Spleen (tissue), 11 donors: Measurements from ENCODE around the gene TBX2. TPM values are rescaled to one million over a fixed set of nuclear protein-coding genes. Genes with fewer than 3 reads are reported as not detected.
A peak's percentile ranks its signal among the peaks of the same experiment; 100 is the strongest.

Experiments
- DNase-seq: peaks from one replicate; pipeline ENCODE4 v3.0.0-alpha.2; 2020
- H3K27ac ChIP-seq, 8 donors: fragments of 200-600 bp; sonication (generic) in 7 of 8; 1 replicate in 4 of 8; 2 replicates in 4 of 8; pipeline versions ENCODE4 v1.5.0 to v1.8.0; 2016 to 2021; ENCODE audit warnings: inconsistent platforms in 4 of 8, mild to moderate bottlenecking in 4 of 8, moderate library complexity in 1 of 8
- H3K27me3 ChIP-seq, 7 donors: fragments of 200-600 bp; sonication (generic) in 6 of 7; replicated peaks in 1 of 7; 1 replicate in 4 of 7; 2 replicates in 3 of 7; pipeline versions ENCODE4 v1.5.0 to v1.8.0; 2016 to 2021; ENCODE audit warnings: inconsistent platforms in 3 of 7, mild to moderate bottlenecking in 1 of 7
- H3K36me3 ChIP-seq, 6 donors: fragments of 200-600 bp; sonication (generic) in 5 of 6; 1 replicate in 4 of 6; 2 replicates in 2 of 6; pipeline versions ENCODE4 v1.5.0 to v1.8.0; 2016 to 2021; ENCODE audit warnings: inconsistent platforms in 2 of 6
- H3K4me1 ChIP-seq, 6 donors: fragments of 200-600 bp; sonication (generic) in 5 of 6; 1 replicate in 3 of 6; 2 replicates in 3 of 6; pipeline versions ENCODE4 v1.5.0 to v1.8.0; 2016 to 2021; ENCODE audit warnings: inconsistent platforms in 3 of 6
- H3K4me3 ChIP-seq, 8 donors: fragments of 200-600 bp; sonication (generic) in 7 of 8; 1 replicate in 4 of 8; 2 replicates in 4 of 8; pipeline versions ENCODE4 v1.5.0 to v1.8.0; 2016 to 2021; ENCODE audit warnings: inconsistent platforms in 4 of 8, mild to moderate bottlenecking in 4 of 8, moderate library complexity in 2 of 8
- H3K9me3 ChIP-seq, 8 donors: fragments of 200-600 bp; sonication (generic) in 7 of 8; 1 replicate in 4 of 8; 2 replicates in 4 of 8; pipeline versions ENCODE4 v1.5.0 to v1.8.0; 2016 to 2021; ENCODE audit warnings: inconsistent platforms in 4 of 8
- POLR2A ChIP-seq, 3 donors: fragments of 450-650 bp; IDR thresholded peaks; one replicate each; pipeline ENCODE4 v1.5.1; 2017; ENCODE audit warnings: antibody characterized with exemption in 3 of 3, mild to moderate bottlenecking in 1 of 3
- POLR2AphosphoS5 ChIP-seq, 3 donors: sonication (generic); formaldehyde crosslinking; IDR thresholded peaks; one replicate each; pipeline ENCODE4 v1.5.1; 2017; ENCODE audit warnings: antibody characterized with exemption in 3 of 3
- WGBS, 5 donors: extraction: QIAGEN DNeasy Blood & Tissue Kit in 3 of 5; methylation state at CpG; one replicate each; pipeline versions ENCODE4 v1.1.5 to v1.1.7; 2013 to 2018; 5-methylcytosine and 5-hydroxymethylcytosine counted together
- intact Hi-C: fragments of 100-400 bp; cut with DNase I; formaldehyde crosslinking; loops from one replicate; pipeline ENCODE4 v1.15.0; 2023; ENCODE audit warnings: low total_unique reads
- polyA plus RNA-seq, 3 donors: library from polyadenylated mRNA; stranded (reverse); fragments of 200-250 nt; gene quantifications; one replicate each; pipeline ENCODE4 v1.2.1, GENCODE V29; 2013
- total RNA-seq, 7 donors: library from RNA; depleted of rRNA in 3 of 7; stranded (reverse); fragments of >200 nt in 3 of 7; fragmentation: NEBNext Ultra II Directional in 4 of 7; extraction: Animal tissue kit (Norgen Biotek cat#: 25700) in 4 of 7; gene quantifications; one replicate each; pipeline versions ENCODE4 v1.1.0 to v1.2.1, GENCODE V29; 2016 to 2021
- TF ChIP-seq, protein P1 (sequence below), 11 experiments: fragments of 200-600 bp in 7 of 11; fragments of 450-650 bp in 4 of 11; sonication (generic) in 4 of 11; IDR thresholded peaks in 8 of 11; conservative IDR thresholded peaks in 3 of 11; 1 replicate in 7 of 11; 2 replicates in 4 of 11; pipeline versions ENCODE4 v1.4.0 to v1.8.0; 2016 to 2021; ENCODE audit warnings: antibody characterized with exemption in 11 of 11, inconsistent platforms in 4 of 11, mild to moderate bottlenecking in 1 of 11
- donor health status: healthy with polysubstance abuse.
- donor health status: DM: no; HTN: no; CAD: no; lungs with moderate emphysema.
- donor health status: DM: no; HTN: no; CAD: no.
- donor health status: Bipolar disorder and iron deficiency.
- donor health status: healthy.
- donor health status: DM: no; HTN: no; CAD: no.
- donor health status: DM: yes; HTN: yes; CAD: no.

Gene TBX2
- total and polyA plus RNA-seq, 10 donors: 6.4 to 57.6 (median 24.1) TPM

DNA sequence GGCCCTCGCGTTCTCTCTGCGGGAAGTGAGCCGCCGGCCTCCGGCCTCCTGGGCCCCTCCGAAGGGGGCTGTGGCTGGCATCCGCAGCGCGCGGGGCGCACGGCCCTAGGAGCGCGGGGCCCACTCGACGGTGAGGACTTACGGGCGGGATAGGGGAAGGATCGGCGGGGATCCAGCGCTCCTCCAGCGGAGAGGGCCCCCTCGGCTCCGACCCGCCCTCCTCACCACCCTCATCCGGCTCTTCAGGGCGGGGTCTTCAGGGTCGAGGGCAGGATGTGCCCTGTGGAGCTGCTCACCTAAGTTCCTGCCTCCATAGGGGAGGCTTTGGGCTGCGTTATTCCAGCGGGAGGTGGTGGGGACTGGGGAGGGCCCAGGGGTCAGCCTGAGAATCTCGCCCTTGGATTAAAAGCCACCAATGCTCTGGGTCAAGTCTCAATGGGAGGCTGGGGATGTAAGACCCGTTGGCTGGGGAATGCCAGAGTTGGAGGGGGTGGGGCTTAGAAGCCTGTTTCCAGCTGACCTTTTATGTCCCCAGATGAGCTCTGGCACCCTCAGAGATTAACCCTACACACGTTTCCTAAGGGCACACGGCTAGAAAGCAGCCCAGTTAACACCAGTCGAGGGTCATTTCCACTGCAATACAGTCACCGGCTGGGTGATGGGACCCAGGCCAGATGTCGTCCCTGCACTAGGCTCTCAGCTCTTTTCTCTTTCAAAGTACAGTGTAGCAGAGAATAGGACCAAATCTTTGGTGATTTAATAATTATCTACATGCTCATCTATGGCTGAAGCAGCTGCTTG lies 13.4 kb downstream of the TBX2 start:
- 12 to 53% (median 13%) methylated on average over 9 to 38 of the region's 38 CpGs for WGBS, 5 donors
- peaks cover 0 to 9% (median 0%) of the 10 kb centered on the region in 6 donors for H3K36me3 ChIP-seq
- no peaks in the 10 kb centered on the region for H3K9me3 ChIP-seq
- H3K27me3 ChIP-seq: peaks cover 3 to 93% (median 56%) of the 10 kb centered on the region in 7 donors
- peak overlapping the region; percentile 28 to 75 (median 60) for H3K4me3 ChIP-seq
- TF ChIP-seq POLR2AphosphoS5 (IDR thresholded peaks at IDR 0.05): no peak
- intact Hi-C loops: loop anchor here (10.0 kb wide), 1 partner anchor 688 kb away; no protein-coding TSS in a partner anchor
- no peak for DNase-seq
- peaks cover 31 to 83% (median 66%) of the 10 kb centered on the region in 6 donors for H3K4me1 ChIP-seq
- H3K27ac ChIP-seq: peak overlapping the region in 7 of 8 donors; percentile 69 to 84 (median 76)

GRCh38 chr17:61413661-61414126 lies 14.1 kb downstream of the TBX2 start:
- H3K4me1 ChIP-seq: peaks cover 27 to 77% (median 59%) of the 10 kb centered on the region in 6 donors
- 87 to 95% (median 94%) methylated on average over 8 of the region's 8 CpGs for WGBS, 5 donors
- H3K9me3 ChIP-seq: no peaks in the 10 kb centered on the region
- peaks cover 0 to 2% (median 0%) of the 10 kb centered on the region in 6 donors for H3K36me3 ChIP-seq
- DNase-seq: peak; percentile 37
- peak overlapping the region in 3 of 8 donors; percentile 61 to 75 (median 65) for H3K4me3 ChIP-seq
- intact Hi-C loops: loop anchor here (10.0 kb wide), 1 partner anchor 689 kb away; no protein-coding TSS in a partner anchor
- H3K27ac ChIP-seq: peak overlapping the region in 3 of 8 donors; percentile 28 to 84 (median 76)
- TF ChIP-seq POLR2A (IDR thresholded peaks at IDR 0.05) (no peak), POLR2AphosphoS5 (IDR thresholded peaks at IDR 0.05) (no peak)
- TF ChIP-seq, protein P1, sequence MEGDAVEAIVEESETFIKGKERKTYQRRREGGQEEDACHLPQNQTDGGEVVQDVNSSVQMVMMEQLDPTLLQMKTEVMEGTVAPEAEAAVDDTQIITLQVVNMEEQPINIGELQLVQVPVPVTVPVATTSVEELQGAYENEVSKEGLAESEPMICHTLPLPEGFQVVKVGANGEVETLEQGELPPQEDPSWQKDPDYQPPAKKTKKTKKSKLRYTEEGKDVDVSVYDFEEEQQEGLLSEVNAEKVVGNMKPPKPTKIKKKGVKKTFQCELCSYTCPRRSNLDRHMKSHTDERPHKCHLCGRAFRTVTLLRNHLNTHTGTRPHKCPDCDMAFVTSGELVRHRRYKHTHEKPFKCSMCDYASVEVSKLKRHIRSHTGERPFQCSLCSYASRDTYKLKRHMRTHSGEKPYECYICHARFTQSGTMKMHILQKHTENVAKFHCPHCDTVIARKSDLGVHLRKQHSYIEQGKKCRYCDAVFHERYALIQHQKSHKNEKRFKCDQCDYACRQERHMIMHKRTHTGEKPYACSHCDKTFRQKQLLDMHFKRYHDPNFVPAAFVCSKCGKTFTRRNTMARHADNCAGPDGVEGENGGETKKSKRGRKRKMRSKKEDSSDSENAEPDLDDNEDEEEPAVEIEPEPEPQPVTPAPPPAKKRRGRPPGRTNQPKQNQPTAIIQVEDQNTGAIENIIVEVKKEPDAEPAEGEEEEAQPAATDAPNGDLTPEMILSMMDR (IDR thresholded peaks at IDR 0.05 in 8 of 11, conservative IDR thresholded peaks at IDR 0.05 in 3 of 11): no peak
- H3K27me3 ChIP-seq: peaks cover 3 to 93% (median 49%) of the 10 kb centered on the region in 7 donors

DNA sequence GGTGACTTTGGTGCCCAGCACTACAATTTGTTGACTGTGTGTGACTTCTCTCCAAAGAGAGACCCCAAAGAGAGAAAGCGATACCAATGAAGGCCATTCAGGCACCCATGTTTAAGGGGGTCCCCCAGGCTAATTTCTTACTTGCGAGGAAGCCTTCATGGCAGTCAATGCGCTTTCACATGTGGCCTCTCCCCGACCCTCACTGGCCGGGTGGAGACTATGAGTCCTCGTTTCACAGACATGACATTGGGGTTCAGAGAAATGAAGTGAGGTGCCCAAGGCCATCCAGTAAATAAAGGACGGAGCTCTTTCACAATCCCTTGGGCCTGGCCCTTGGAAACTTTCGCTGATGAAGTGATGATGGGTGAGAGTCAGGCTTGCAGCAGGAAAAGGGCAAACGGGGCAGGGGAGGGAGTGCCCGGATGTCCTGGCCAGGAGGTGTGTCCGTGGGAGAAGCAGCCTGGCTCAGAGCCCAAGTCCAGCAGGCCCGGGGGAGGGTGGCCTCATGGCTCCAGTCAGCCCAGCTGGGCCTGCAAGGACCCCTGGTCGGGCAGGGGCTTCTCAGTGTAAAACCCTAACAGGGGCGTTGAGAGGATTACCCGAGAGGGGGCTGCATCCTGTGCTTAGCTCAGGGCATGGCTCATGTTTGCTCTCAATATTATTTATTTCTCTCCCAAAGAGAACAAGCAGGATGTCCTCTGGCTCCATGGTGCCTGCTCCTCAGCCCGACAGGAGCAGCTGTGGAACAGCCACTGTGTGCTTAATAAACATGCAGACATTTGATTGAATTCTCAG lies 14.7 kb downstream of the TBX2 start:
- intact Hi-C loops: loop anchor here (10.0 kb wide), 1 partner anchor 690 kb away; no protein-coding TSS in a partner anchor
- Histone ChIP-seq H3K27me3 (peaks cover 3 to 89% (median 43%) of the 10 kb centered on the region in 7 donors), H3K27ac (peak overlapping the region in 5 of 8 donors; percentile 13 to 84 (median 36)), H3K4me3 (no peak overlapping the region), H3K9me3 (no peaks in the 10 kb centered on the region), H3K36me3 (no peaks in the 10 kb centered on the region), H3K4me1 (peaks cover 21 to 70% (median 53%) of the 10 kb centered on the region in 6 donors)
- 62 to 79% (median 73%) methylated on average over 15 to 16 of the region's 16 CpGs for WGBS, 5 donors
- no peak for DNase-seq
- TF ChIP-seq, protein P1 (IDR thresholded peaks at IDR 0.05 in 8 of 11, conservative IDR thresholded peaks at IDR 0.05 in 3 of 11): no peak
- peak; percentile 32 to 69 (median 53) for TF ChIP-seq POLR2AphosphoS5 (IDR thresholded peaks at IDR 0.05)

GRCh38 chr17:61414936-61415251 lies 15.3 kb downstream of the TBX2 start:
- H3K36me3 ChIP-seq: no peaks in the 10 kb centered on the region
- H3K9me3 ChIP-seq: no peaks in the 10 kb centered on the region
- no peak for DNase-seq
- WGBS, 5 donors: 72 to 80% (median 80%) methylated on average over 5 of the region's 5 CpGs
- TF ChIP-seq, protein P1 (IDR thresholded peaks at IDR 0.05 in 8 of 11, conservative IDR thresholded peaks at IDR 0.05 in 3 of 11): no peak
- TF ChIP-seq POLR2A (IDR thresholded peaks at IDR 0.05) (no peak), POLR2AphosphoS5 (IDR thresholded peaks at IDR 0.05) (no peak)
- H3K27me3 ChIP-seq: peaks cover 3 to 89% (median 39%) of the 10 kb centered on the region in 7 donors
- H3K4me1 ChIP-seq: peaks cover 18 to 65% (median 50%) of the 10 kb centered on the region in 6 donors
- H3K4me3 ChIP-seq: no peak overlapping the region
- peak overlapping the region in 3 of 8 donors; percentile 36 to 84 (median 76) for H3K27ac ChIP-seq
- intact Hi-C loops: loop anchor here (5.0 to 10.0 kb wide), 2 partner anchors 132 to 690 kb away; no protein-coding TSS in a partner anchor
